Right lobe of liver (tissue), 4 donors: ENCODE data around the gene RYR3.

Source experiments
- CTCF ChIP-seq, 4 donors: fragments of 200-600 bp in 3 of 4; fragments of 450-650 bp in 1 of 4; IDR thresholded peaks; one replicate each; pipeline versions ENCODE4 v1.5.1 to v1.8.0; 2016 to 2022; ENCODE audit warnings: antibody characterized with exemption in 4 of 4, mild to moderate bottlenecking in 2 of 4
- POLR2A ChIP-seq: fragments of 450-650 bp; IDR thresholded peaks from one replicate; pipeline ENCODE4 v1.6.1; 2017; ENCODE audit warnings: antibody characterized with exemption, mild to moderate bottlenecking
- donor health status: DM: no; HTN: no; CAD: no.
- donor health status: DM: no; HTN: no; CAD: no.
- donor health status: DM: no; HTN: yes; CAD: no.

DNA sequence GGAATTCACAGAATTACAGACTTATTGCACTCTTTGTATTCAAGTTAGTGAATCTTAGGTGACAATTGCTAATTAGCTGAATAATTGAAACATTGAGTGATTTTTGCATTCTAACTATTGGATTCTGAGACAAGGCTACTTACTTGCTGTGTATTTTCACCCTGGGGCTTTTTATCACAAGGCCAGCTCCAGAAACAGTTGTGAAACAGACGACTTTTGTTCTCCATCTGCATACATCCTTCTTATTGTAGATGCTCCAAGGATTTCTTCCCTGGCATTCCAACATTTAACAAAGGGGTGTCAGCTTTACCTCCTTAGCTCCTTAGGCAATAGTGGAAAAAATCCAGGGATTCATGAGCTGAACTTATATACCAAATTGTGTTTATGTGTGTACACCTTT is 424.4 kb downstream of the RYR3 start:
- no peak for TF ChIP-seq CTCF (IDR thresholded peaks at IDR 0.05)
- no peak for TF ChIP-seq POLR2A
